HG03354 (cell line): ENCODE data around the gene PRTN3.
"Not testable (repeated sequence)": the region's sequence is repeated elsewhere in the genome, so short reads cannot be mapped to it uniquely, and the experiment has no call there.

Experiments used
- ATAC-seq: cut with Tn5 transposase; IDR thresholded peaks from one replicate; pipeline ENCODE4 v1.9.1; 2021; ENCODE audit warnings: mild to moderate bottlenecking; ENCODE audit not compliant: unreplicated experiment, poor library complexity, severe bottlenecking

The PRTN3 gene

GRCh38 chr19:842802-843179 lies 2.0 kb downstream of the PRTN3 start:
- not testable (repeated sequence) for ATAC-seq

- ATAC-seq = no peak
Measured at GRCh38 chr19:843180-843835, 2.5 kb downstream of the PRTN3 start.

GRCh38 chr19:843836-844545 lies 3.2 kb downstream of the PRTN3 start:
- ATAC-seq = no peak

- ATAC-seq = no peak
Measured at GRCh38 chr19:844546-844971, 3.8 kb downstream of the PRTN3 start.

- no peak for ATAC-seq
Measured at GRCh38 chr19:845707-846521, 5.1 kb downstream of the PRTN3 start.

GRCh38 chr19:848386-848921 lies 7.7 kb downstream of the PRTN3 start:
- no peak for ATAC-seq

GRCh38 chr19:849195-849594 lies 8.4 kb downstream of the PRTN3 start:
- not testable (repeated sequence) for ATAC-seq

- no peak for ATAC-seq
Measured at GRCh38 chr19:850221-850978, 9.6 kb downstream of the PRTN3 start.

- ATAC-seq = no peak
Measured at GRCh38 chr19:850979-851335, 10.2 kb downstream of the PRTN3 start.

- no peak for ATAC-seq
Measured at GRCh38 chr19:852136-853013, 11.6 kb downstream of the PRTN3 start, which contains the start of gene ELANE. ELANE (plus strand) TSS chr19:852303; CDS start chr19:852329, 26 bp downstream.

- no peak for ATAC-seq
Measured at GRCh38 chr19:853014-853585, 12.3 kb downstream of the PRTN3 start.

- ATAC-seq = not testable (repeated sequence)
Measured at GRCh38 chr19:853614-854220, 12.9 kb downstream of the PRTN3 start.

GRCh38 chr19:854549-854948 lies 13.8 kb downstream of the PRTN3 start:
- ATAC-seq = no peak

GRCh38 chr19:855142-855541 lies 14.3 kb downstream of the PRTN3 start:
- ATAC-seq = no peak

GRCh38 chr19:855566-856120 lies 14.8 kb downstream of the PRTN3 start:
- ATAC-seq = no peak

GRCh38 chr19:858284-858683 lies 17.5 kb downstream of the PRTN3 start:
- ATAC-seq = no peak

GRCh38 chr19:858868-859843 lies 18.4 kb downstream of the PRTN3 start, which contains the start of gene CFD:
CFD (plus strand) TSS chr19:859664; CDS start chr19:859690, 26 bp downstream.
- ATAC-seq = no peak
